HG03196 (cell line): Measurements from ENCODE around the gene LMX1B.
"Not testable (repeated sequence)": the region's sequence is repeated elsewhere in the genome, so short reads cannot be mapped to it uniquely, and the experiment has no call there.

Source experiments
- ATAC-seq: cut with Tn5 transposase; IDR thresholded peaks from one replicate; pipeline ENCODE4 v1.9.1; 2021; ENCODE audit not compliant: unreplicated experiment

The LMX1B gene

GRCh38 chr9:126613651-126614050, at the start of gene LMX1B:
Gene LMX1B, plus strand, starts transcription at chr9:126613928. Its CDS starts 522 bp downstream, at chr9:126614450.
- no peak for ATAC-seq

DNA sequence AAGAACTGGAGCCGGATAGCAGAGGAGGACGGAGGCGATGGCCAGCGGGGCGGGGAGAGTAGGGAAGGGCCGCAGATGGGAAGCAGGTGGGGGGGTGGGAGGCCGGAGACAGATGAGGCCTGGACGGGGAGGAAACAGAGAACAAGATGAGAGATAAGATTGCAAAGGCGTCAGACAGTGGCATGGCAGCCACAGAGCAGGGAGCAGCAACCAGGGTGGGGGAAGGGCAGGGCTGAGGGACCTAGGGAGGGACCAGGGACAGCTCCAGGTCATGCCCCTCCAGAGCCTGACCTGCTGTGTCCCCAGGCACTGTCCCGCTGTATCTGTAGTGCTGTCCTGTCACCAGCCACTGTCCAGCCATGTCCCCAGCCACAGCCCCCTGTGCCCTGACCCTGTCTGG, 49.6 kb upstream of the LMX1B start:
- ATAC-seq: no peak

DNA sequence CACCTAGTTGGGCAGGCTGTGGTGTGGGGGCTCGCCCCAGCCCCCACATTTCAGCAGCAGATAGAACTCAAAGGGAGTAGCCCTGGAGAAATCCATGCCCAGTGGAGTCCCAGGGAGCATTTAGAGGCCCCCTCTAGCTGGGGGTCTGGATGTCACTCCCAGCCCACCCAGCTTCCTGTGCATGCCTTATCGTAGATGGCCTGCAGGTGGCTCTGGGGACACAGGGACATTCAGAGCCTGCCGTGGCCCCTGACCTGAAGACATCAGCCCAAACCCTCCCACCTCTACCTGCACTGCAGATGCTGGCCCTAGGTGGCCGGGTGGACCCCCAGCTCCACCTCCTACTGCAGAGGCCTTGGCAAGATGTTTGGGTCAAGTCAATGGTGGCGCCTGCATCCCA, 49.0 kb upstream of the LMX1B start:
- no peak for ATAC-seq

GRCh38 chr9:126565336-126566128, 48.2 kb upstream of the LMX1B start:
- no peak for ATAC-seq

GRCh38 chr9:126569036-126569435, 44.7 kb upstream of the LMX1B start:
- no peak for ATAC-seq

DNA sequence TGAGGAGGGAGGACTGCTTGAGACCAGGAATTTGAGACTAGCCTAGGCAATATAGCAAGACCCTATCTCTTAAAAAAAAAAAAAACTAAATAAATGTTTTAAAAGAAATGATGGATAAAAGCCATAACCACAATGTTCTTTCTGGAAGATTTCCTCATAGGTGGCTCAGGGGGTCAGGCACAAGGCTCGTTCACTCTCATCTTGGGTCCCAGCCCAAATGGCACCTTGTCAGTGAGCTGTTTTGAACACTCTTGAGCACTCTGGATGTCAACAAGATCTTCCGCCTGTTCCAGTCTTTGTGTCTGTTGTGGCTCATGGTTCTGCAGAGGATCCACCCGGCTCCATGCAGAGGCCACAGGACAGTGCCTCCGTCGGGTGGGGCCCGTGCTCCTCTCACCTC, 35.7 kb upstream of the LMX1B start:
- no peak for ATAC-seq

- not testable (repeated sequence) for ATAC-seq
These were observed 33.4 kb upstream of the LMX1B start for GRCh38 chr9:126580319-126580718.

DNA sequence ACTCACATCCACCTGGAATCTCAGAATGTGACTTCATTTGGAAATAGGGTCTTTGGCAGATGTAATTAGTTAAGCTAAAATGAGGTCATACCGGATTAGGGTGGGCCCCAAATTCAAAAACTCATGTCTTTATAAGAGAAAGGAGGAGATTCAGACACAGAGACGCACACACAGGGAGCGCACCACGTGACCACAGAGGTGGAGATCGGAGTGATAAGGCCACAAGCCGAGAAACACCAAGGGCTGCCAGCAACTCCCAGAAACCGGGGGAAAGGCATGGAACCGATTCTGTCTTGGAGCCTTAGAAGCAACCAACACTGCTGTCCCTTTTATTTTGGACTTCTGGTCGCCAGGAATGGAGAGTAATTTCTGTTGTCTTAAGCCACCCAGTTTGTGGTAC, 31.8 kb upstream of the LMX1B start:
- no peak for ATAC-seq

- ATAC-seq: no peak
These were observed 31.3 kb upstream of the LMX1B start for GRCh38 chr9:126582427-126582826.

GRCh38 chr9:126583144-126583760, 30.5 kb upstream of the LMX1B start:
- no peak for ATAC-seq

- no peak for ATAC-seq
These were observed 29.1 kb upstream of the LMX1B start for GRCh38 chr9:126584611-126585010.

- no peak for ATAC-seq
These were observed 27.5 kb upstream of the LMX1B start for GRCh38 chr9:126586236-126586635.

DNA sequence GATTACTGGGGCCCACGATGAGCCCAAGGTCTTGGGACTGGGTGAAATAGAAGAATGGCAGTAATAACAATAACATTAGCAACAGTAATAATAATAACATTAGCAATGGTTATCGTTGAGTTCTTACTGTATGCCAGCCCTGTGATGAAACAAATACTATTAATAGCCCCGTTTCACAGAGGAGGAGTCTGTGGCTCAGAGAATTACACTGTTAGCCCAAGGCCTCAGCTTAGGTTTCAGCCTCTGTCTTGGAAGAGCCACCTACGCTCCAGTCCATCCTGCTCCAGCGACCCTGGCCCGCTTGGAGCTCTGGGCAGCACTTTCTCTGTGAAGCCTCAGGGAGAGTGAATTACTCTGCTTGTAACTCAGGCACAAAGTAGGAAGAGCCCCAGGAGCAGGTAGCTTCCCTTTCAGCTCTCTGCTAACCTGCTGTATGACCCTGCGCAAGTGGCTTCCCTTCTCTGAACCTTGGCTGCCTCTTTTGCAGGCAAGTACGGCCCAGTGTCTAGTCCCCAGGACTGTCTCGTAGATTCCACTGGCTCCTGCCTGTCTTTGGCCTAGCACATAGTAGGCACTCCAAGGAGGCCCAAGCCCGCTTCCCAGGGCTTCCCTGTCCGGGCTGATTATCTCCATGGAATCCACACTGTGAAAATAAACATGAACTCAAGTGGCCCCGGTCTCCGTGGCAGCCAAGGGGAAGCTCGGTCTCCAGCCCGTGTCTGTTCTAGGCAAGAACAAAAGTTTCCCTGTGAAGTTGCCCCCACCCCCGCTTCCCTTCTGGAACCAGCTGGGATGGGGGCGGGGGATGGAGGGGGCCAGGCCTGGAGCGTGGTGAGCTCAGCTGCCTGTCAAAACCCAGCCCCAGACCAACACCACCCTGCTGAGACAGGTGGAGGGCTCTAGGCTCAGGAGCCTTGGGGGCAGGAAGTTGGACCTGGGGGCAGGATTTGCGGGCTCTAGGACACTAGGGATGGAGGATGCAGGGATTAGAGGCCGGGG, 26.2 kb upstream of the LMX1B start:
- ATAC-seq: no peak

DNA sequence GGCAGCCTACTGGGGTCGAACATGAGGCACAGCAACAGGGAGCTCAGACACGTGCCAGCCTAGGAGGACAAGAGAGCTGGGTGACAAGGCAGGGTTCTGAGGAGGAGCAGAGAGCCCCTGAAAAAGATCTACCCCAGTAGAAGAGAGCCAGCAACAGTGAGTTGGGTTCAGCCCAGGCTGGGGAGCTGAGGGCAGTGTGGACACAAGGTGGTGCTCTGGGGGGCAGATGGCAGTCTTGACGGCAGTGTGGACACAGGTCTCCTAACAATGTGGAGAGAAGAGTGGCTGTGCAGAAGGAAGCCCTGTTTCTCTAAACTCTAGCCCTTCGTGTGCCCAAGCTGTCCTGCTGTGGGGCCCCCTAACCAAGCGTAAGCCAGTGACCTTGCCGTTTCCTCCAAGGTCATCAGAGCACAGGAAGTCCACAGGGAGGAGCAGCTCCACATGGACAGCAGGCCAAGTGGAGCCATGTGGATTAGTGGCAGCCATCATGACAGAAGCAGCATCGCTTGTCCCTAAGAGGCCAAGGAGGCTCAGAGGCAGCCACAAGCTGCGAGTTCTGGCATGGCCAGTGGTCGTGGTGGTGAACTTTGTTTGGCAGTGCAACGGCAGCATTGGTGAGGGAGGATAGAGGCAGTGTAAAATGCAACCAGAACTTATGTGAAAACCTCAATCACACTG, 25.1 kb upstream of the LMX1B start:
- ATAC-seq: no peak

DNA sequence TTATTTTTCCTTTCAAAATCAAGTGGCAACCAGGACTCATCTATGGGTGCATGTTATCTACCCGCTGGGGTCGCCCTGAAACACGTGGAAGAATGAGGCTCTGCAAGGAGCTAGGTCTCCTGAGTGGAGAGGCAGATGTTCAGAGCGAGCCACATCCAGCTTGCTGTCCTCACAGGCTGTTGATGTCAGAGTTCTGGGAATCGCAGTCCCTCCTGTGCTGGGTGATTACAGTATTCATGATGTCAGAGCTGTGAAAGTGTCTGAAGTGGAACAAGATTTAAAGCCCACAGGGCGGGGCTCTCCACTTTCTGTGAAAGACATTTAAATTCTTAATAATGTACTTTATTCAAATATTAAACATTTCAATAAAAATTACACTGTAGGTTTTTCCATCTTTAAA, 24.4 kb upstream of the LMX1B start:
- no peak for ATAC-seq

GRCh38 chr9:126591083-126591482, 22.6 kb upstream of the LMX1B start:
- ATAC-seq: no peak

- no peak for ATAC-seq
These were observed 21.8 kb upstream of the LMX1B start for GRCh38 chr9:126591922-126592321.

GRCh38 chr9:126592461-126592860, 21.3 kb upstream of the LMX1B start:
- no peak for ATAC-seq

- no peak for ATAC-seq
These were observed 17.7 kb upstream of the LMX1B start for GRCh38 chr9:126595982-126596381.

DNA sequence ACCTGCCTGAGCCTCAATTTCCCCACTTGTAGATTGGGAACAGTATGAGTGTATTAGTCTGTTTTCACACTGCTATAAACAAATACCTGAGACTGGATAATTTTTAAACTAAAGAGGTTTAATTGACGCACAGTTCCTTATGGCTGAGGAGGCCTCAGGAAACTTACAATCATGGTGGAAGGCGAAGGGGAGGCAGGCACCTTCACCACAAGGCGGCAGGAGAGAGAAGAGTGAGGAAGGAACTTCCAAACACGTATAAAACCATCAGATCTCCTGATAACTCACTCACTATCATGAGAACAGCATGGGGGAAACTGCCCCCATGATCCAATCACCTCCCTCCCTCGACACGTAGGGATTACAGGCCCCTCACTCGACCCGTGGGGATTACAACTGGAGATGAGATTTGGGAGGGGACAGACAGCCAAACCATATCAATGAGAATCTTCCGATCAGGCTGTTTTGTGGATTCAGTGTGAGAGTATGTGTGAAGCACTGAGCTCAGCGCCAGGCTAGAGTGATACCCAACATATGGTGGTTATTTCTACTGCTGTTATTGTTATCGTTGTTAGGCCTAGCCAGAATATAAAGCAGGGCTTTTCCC, 14.6 kb upstream of the LMX1B start:
- ATAC-seq: no peak
